K562 (cell line): ENCODE data around the gene EPO. TPM values are rescaled to one million over a fixed set of nuclear protein-coding genes. Genes with fewer than 3 reads are reported as not detected.
A peak's percentile ranks its signal among the peaks of the same experiment; 100 is the strongest.

Experiments
- CCAR2 ChIP-seq: fragments of 200-400 bp; formaldehyde crosslinking; IDR thresholded peaks from 2 replicates; pipeline ENCODE4 v1.6.1; 2017; ENCODE audit warnings: mild to moderate bottlenecking, low read depth, low read length
- ELF4 ChIP-seq: fragments of 450-650 bp; formaldehyde crosslinking; IDR thresholded peaks from 2 replicates; pipeline ENCODE4 v1.4.0; 2022; ENCODE audit warnings: missing genetic modification characterization
- HDAC2 ChIP-seq: fragments of 450-650 bp; IDR thresholded peaks from 2 replicates; pipeline ENCODE4 v1.6.1; 2016; ENCODE audit warnings: mild to moderate bottlenecking
- HNRNPH1 ChIP-seq: fragments of 200-400 bp; formaldehyde crosslinking; optimal IDR thresholded peaks from 2 replicates; pipeline ENCODE3; 2017; ENCODE audit warnings: low read depth, mild to moderate bottlenecking, low read length, moderate library complexity
- KAT8 ChIP-seq: fragments of 450-650 bp; IDR thresholded peaks from 2 replicates; pipeline ENCODE4 v1.6.1; 2016; ENCODE audit warnings: low read depth, mild to moderate bottlenecking
- KDM1A ChIP-seq, 2 experiments: fragments of 450-650 bp; IDR thresholded peaks; 2 replicates each; pipeline ENCODE4 v1.6.1; 2016; ENCODE audit warnings: mild to moderate bottlenecking in 2 of 2
- MTA1 ChIP-seq: fragments of 450-650 bp; IDR thresholded peaks from 2 replicates; pipeline ENCODE4 v1.6.1; 2017; ENCODE audit warnings: borderline replicate concordance
- NEUROD1 ChIP-seq: fragments of 150-350 bp; IDR thresholded peaks from 2 replicates; pipeline ENCODE4 v1.6.1; 2014; ENCODE audit warnings: borderline replicate concordance, low read length, low read depth; ENCODE audit not compliant: partially characterized antibody
- PREB ChIP-seq: sonication (generic); formaldehyde crosslinking; IDR thresholded peaks from 2 replicates; pipeline ENCODE4 v1.8.1; 2023; ENCODE audit warnings: mild to moderate bottlenecking, missing genetic modification reagents
- RBM22 ChIP-seq: fragments of 200-400 bp; formaldehyde crosslinking; IDR thresholded peaks from 2 replicates; pipeline ENCODE4 v1.6.1; 2018; ENCODE audit warnings: low read length, low read depth; ENCODE audit not compliant: poor library complexity, severe bottlenecking
- SIN3A ChIP-seq, 2 experiments: fragments of 150-350 bp in 1 of 2; IDR thresholded peaks; 2 replicates each; pipeline ENCODE4 v1.6.1; 2011 to 2016; ENCODE audit warnings: borderline replicate concordance in 2 of 2, low read depth in 2 of 2, low read length in 2 of 2, mild to moderate bottlenecking in 2 of 2, moderate library complexity in 2 of 2; ENCODE audit not compliant: control insufficient read depth in 1 of 2
- SREBF2 ChIP-seq: sonication (generic); formaldehyde crosslinking; IDR thresholded peaks from 2 replicates; pipeline ENCODE4 v1.4.0; 2020; ENCODE audit warnings: mild to moderate bottlenecking, missing genetic modification reagents
- STAG1 ChIP-seq: sonication (generic); formaldehyde crosslinking; IDR thresholded peaks from 2 replicates; pipeline ENCODE4 v1.5.0; 2020; ENCODE audit warnings: missing genetic modification reagents, borderline replicate concordance
- TEAD4 ChIP-seq, 2 experiments: sonication (generic) in 1 of 2; formaldehyde crosslinking in 1 of 2; IDR thresholded peaks; 2 replicates each; pipeline versions ENCODE4 v1.6.1 to v1.8.0; 2012 to 2022; ENCODE audit warnings: borderline replicate concordance in 1 of 2, inconsistent platforms in 1 of 2, low read length in 1 of 2, mild to moderate bottlenecking in 1 of 2, missing genetic modification reagents in 1 of 2
- TOE1 ChIP-seq, 2 experiments: fragments of 450-650 bp in 1 of 2; sonication (generic) in 1 of 2; formaldehyde crosslinking in 1 of 2; IDR thresholded peaks; 2 replicates each; pipeline versions ENCODE4 v1.7.1 to v1.8.0; 2016 to 2022; ENCODE audit warnings: borderline replicate concordance in 2 of 2, mild to moderate bottlenecking in 2 of 2, antibody characterized with exemption in 1 of 2, inconsistent platforms in 1 of 2, low read depth in 1 of 2, missing genetic modification reagents in 1 of 2, moderate library complexity in 1 of 2
- WHSC1 ChIP-seq: IDR thresholded peaks from one replicate; pipeline ENCODE4 v1.6.1; 2012; ENCODE audit warnings: low read length, control low read depth, inconsistent platforms
- ZC3H4 ChIP-seq: sonication (generic); formaldehyde crosslinking; IDR thresholded peaks from 2 replicates; pipeline ENCODE4 v1.9.0; 2021; ENCODE audit warnings: missing genetic modification reagents, borderline replicate concordance
- ZNF3 ChIP-seq: fragments of 250-450 bp; sonication (Bioruptor Pico); IDR thresholded peaks from 2 replicates; pipeline ENCODE4 v1.5.0; 2021; ENCODE audit warnings: mild to moderate bottlenecking, moderate library complexity
- ZNF324 ChIP-seq: fragments of 250-450 bp; sonication (Bioruptor Pico); IDR thresholded peaks from 2 replicates; pipeline ENCODE4 v1.4.0; 2020; ENCODE audit warnings: mild to moderate bottlenecking
- ZNF655 ChIP-seq: fragments of 250-450 bp; sonication (Bioruptor Pico); IDR thresholded peaks from 2 replicates; pipeline ENCODE4 v1.5.0; 2021
- ZNF707 ChIP-seq: fragments of 250-450 bp; sonication (Bioruptor Pico); conservative IDR thresholded peaks from 2 replicates; pipeline ENCODE4 v1.8.0; 2022; ENCODE audit warnings: inconsistent platforms, mild to moderate bottlenecking, moderate library complexity
- polyA plus RNA-seq, 8 experiments: library from polyadenylated mRNA; depleted of rRNA in 4 of 8; stranded (reverse) in 5 of 8; unstranded in 3 of 8; fragments of >200 nt; fragmentation: Nextera tagmentation in 2 of 8; fragmentation: Illumina TruSeq in 1 of 8; extraction: Ambion mirVana in 2 of 8; extraction: Trizol in 1 of 8; gene quantifications; 2 replicates each; pipeline versions ENCODE4 v1.2.1 to v1.2.3, GENCODE V29; 2011 to 2014; ENCODE audit warnings: inconsistent platforms in 1 of 8, missing spikeins in 1 of 8
- total RNA-seq, 7 experiments: library from RNA; depleted of rRNA in 6 of 7; stranded (reverse); fragments of >200 nt in 6 of 7; fragmentation: Illumina TruSeq in 2 of 7; extraction: Trizol in 2 of 7; gene quantifications; 2 replicates each; pipeline versions ENCODE4 v1.2.1 to v1.2.3, GENCODE V29; 2011 to 2021; ENCODE audit warnings: low replicate concordance in 1 of 7
- TF ChIP-seq, protein P1 (sequence below): fragments of 250-450 bp; sonication (Bioruptor Pico); IDR thresholded peaks from 2 replicates; pipeline ENCODE4 v1.6.1; 2021; ENCODE audit warnings: mild to moderate bottlenecking
- TF ChIP-seq, protein P2 (sequence below), 3 experiments: fragments of 200-800 bp in 1 of 3; sonication (Bioruptor generic) in 1 of 3; sonication (generic) in 1 of 3; formaldehyde crosslinking in 1 of 3; IDR thresholded peaks; 2 replicates each; pipeline versions ENCODE4 v1.6.1 to v1.8.0; 2016 to 2022; ENCODE audit warnings: mild to moderate bottlenecking in 2 of 3, missing compliant biosample characterization in 2 of 3, missing genetic modification characterization in 2 of 3, missing genetic modification reagents in 1 of 3
- TF ChIP-seq, protein P3 (sequence below): sonication (generic); formaldehyde crosslinking; IDR thresholded peaks from 2 replicates; pipeline ENCODE4 v1.8.0; 2022; ENCODE audit warnings: mild to moderate bottlenecking, missing genetic modification reagents

EPO gene
- total and polyA plus RNA-seq, 9 of the 15 experiments (the other 6 are each of a cell fraction or from before 2014, with no cell fraction given) = 0.06 to 0.41 (median 0.07) TPM; not detected in 6

- TF ChIP-seq PREB (CRISPR knock-in tag) = no peak
- TF ChIP-seq STAG1 (CRISPR knock-in tag) = no peak
- TF ChIP-seq ZNF707 (CRISPR knock-in tag) = no peak
- no peak for TF ChIP-seq TEAD4 (IDR thresholded peaks at IDR 0.05; ENCODE audit: low read length)
- TF ChIP-seq TEAD4 (CRISPR knock-in tag; IDR thresholded peaks at IDR 0.05; ENCODE audit: borderline replicate concordance) = no peak
- TF ChIP-seq ZNF3 (CRISPR knock-in tag) = no peak
- peak; percentile 1 for TF ChIP-seq RBM22
- TF ChIP-seq, protein P1, sequence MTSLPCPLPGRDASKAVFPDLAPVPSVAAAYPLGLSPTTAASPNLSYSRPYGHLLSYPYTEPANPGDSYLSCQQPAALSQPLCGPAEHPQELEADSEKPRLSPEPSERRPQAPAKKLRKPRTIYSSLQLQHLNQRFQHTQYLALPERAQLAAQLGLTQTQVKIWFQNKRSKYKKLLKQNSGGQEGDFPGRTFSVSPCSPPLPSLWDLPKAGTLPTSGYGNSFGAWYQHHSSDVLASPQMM (CRISPR knock-in tag) = no peak
- TF ChIP-seq ELF4 (CRISPR knock-in tag) = peak; percentile 16; the same call in 1 of the 2 replicates
- no peak for TF ChIP-seq NEUROD1
- no peak for TF ChIP-seq WHSC1
- no peak for TF ChIP-seq ZC3H4
- TF ChIP-seq KDM1A (IDR thresholded peaks at IDR 0.05) = no peak
- no peak for TF ChIP-seq ZNF655 (CRISPR knock-in tag)
- TF ChIP-seq, protein P2, sequence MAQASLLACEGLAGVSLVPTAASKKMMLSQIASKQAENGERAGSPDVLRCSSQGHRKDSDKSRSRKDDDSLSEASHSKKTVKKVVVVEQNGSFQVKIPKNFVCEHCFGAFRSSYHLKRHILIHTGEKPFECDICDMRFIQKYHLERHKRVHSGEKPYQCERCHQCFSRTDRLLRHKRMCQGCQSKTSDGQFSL (CRISPR knock-in tag; IDR thresholded peaks at IDR 0.05) = no peak
- TF ChIP-seq, protein P2 (tag; IDR thresholded peaks at IDR 0.05) = no peak
- 0 out of 4 replicates have a peak, but pooled peaks have one; percentile 37 to 65 for TF ChIP-seq SIN3A (IDR thresholded peaks at IDR 0.05; ENCODE audit: borderline replicate concordance in 2 of 2, control insufficient read depth in 1 of 2, low read depth in 2 of 2, low read length in 2 of 2)
- no peak for TF ChIP-seq HDAC2
- TF ChIP-seq ZNF324 (CRISPR knock-in tag) = no peak
- TF ChIP-seq, protein P3, sequence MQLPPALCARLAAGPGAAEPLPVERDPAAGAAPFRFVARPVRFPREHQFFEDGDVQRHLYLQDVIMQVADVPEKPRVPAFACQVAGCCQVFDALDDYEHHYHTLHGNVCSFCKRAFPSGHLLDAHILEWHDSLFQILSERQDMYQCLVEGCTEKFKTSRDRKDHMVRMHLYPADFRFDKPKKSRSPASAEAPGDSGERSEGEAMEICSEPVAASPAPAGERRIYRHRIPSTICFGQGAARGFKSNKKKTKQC (CRISPR knock-in tag) = no peak
- TF ChIP-seq SREBF2 (CRISPR knock-in tag) = no peak
- no peak for TF ChIP-seq CCAR2
- no peak for TF ChIP-seq HNRNPH1
- TF ChIP-seq MTA1 = no peak
- TF ChIP-seq KAT8 = no peak
- no peak for TF ChIP-seq TOE1 (IDR thresholded peaks at IDR 0.05; ENCODE audit: borderline replicate concordance)
- TF ChIP-seq TOE1 (CRISPR knock-in tag; IDR thresholded peaks at IDR 0.05; ENCODE audit: borderline replicate concordance, low read depth) = 0 out of 2 replicates have a peak, but pooled peaks have one; percentile 5
Observed at GRCh38 chr7:100673942-100674410, 46.3 kb upstream of the EPO start (continued).
